GM12891 (cell line): ENCODE results near the gene C12orf54.
A peak's percentile ranks its signal among the peaks of the same experiment; 100 is the strongest.
"Not testable (repeated sequence)": the region's sequence is repeated elsewhere in the genome, so short reads cannot be mapped to it uniquely, and the experiment has no call there.

Experiments used
- DNase-seq: peaks from one replicate; pipeline ENCODE4 v3.0.0; 2011; ENCODE audit warnings: low spot score; ENCODE audit not compliant: insufficient read length
- FAIRE-seq: peaks from 2 replicates; lab custom pipeline; 2011; peaks lifted over from hg19 to GRCh38; lab: Jason Lieb, UNC
- PAX5 ChIP-seq: IDR thresholded peaks from 2 replicates; pipeline ENCODE4 v1.6.1; 2011; ENCODE audit warnings: low read length, moderate library complexity, mild to moderate bottlenecking; ENCODE audit not compliant: insufficient read depth, severe bottlenecking
- POLR2A ChIP-seq: IDR thresholded peaks from 2 replicates; pipeline ENCODE4 v1.6.1; 2011; ENCODE audit warnings: low read depth, low read length, control low read depth
- POLR2AphosphoS5 ChIP-seq: IDR thresholded peaks from 2 replicates; pipeline ENCODE4 v1.6.1; 2011; ENCODE audit warnings: low read depth, low read length, control low read depth
- POU2F2 ChIP-seq: IDR thresholded peaks from 2 replicates; pipeline ENCODE4 v1.6.1; 2011; ENCODE audit warnings: low read depth, mild to moderate bottlenecking, control low read depth, low read length, moderate library complexity
- SPI1 ChIP-seq: IDR thresholded peaks from 2 replicates; pipeline ENCODE4 v1.6.1; 2011; ENCODE audit warnings: low read depth, low read length, control low read depth
- TAF1 ChIP-seq: IDR thresholded peaks from 2 replicates; pipeline ENCODE4 v1.6.1; 2011; ENCODE audit warnings: low read depth, low read length, control low read depth

Gene C12orf54

GRCh38 chr12:48508987-48509386, 26.7 kb downstream of the C12orf54 start:
- FAIRE-seq: no peak
- no peak for TF ChIP-seq POLR2A
- TF ChIP-seq POU2F2: no peak
- TF ChIP-seq SPI1: no peak
- no peak for TF ChIP-seq TAF1
- no peak for TF ChIP-seq PAX5
- TF ChIP-seq POLR2AphosphoS5: no peak

GRCh38 chr12:48510111-48510510, 27.8 kb downstream of the C12orf54 start:
- DNase-seq (no peak), FAIRE-seq (no peak)
- no peak for TF ChIP-seq TAF1
- TF ChIP-seq SPI1: no peak
- TF ChIP-seq PAX5: no peak
- TF ChIP-seq POU2F2: no peak
- TF ChIP-seq POLR2A: no peak
- TF ChIP-seq POLR2AphosphoS5: no peak

More at GRCh38 chr12:48508987-48509386, 26.7 kb downstream of the C12orf54 start:
- DNase-seq: no peak

GRCh38 chr12:48512855-48513254, 30.6 kb downstream of the C12orf54 start:
- DNase-seq: no peak
- TF ChIP-seq SPI1: peak; percentile 83
- no peak for TF ChIP-seq POLR2AphosphoS5
- no peak for FAIRE-seq

GRCh38 chr12:48514728-48515127, 32.4 kb downstream of the C12orf54 start:
- no peak for FAIRE-seq

GRCh38 chr12:48520381-48520780, 38.1 kb downstream of the C12orf54 start:
- DNase-seq, FAIRE-seq: not testable (repeated sequence)

More at GRCh38 chr12:48514728-48515127, 32.4 kb downstream of the C12orf54 start:
- no peak for DNase-seq
- no peak for TF ChIP-seq POLR2A
- TF ChIP-seq PAX5: no peak
- TF ChIP-seq POLR2AphosphoS5: no peak
- TF ChIP-seq SPI1: no peak
- TF ChIP-seq TAF1: no peak
- TF ChIP-seq POU2F2: no peak

- DNase-seq (no peak), FAIRE-seq (no peak)
- TF ChIP-seq POLR2A (no peak), POLR2AphosphoS5 (no peak), SPI1 (no peak), POU2F2 (no peak), TAF1 (no peak)
These were observed 43.0 kb downstream of the C12orf54 start, which contains the start of gene OR8S1 for GRCh38 chr12:48525332-48525731. OR8S1 (plus strand) TSS chr12:48525632; CDS start chr12:48525632, 0 bp downstream.

- DNase-seq: no peak
- FAIRE-seq: no peak
- TF ChIP-seq SPI1: no peak
- TF ChIP-seq PAX5: no peak
- TF ChIP-seq POLR2AphosphoS5: no peak
- no peak for TF ChIP-seq POLR2A
- TF ChIP-seq POU2F2: no peak
- no peak for TF ChIP-seq TAF1
These were observed 45.8 kb downstream of the C12orf54 start for GRCh38 chr12:48527891-48528670.

GRCh38 chr12:48532601-48533000, 50.3 kb downstream of the C12orf54 start:
- TF ChIP-seq PAX5 (no peak), POU2F2 (no peak), POLR2A (no peak), TAF1 (no peak)
- FAIRE-seq (no peak), DNase-seq (no peak)

- no peak for DNase-seq
- TF ChIP-seq POLR2A: no peak
- no peak for TF ChIP-seq PAX5
- no peak for TF ChIP-seq TAF1
- peak; percentile 28; the same call in 1 of the 2 replicates for TF ChIP-seq SPI1
- no peak for TF ChIP-seq POLR2AphosphoS5
- no peak for FAIRE-seq
These were observed 54.3 kb downstream of the C12orf54 start for GRCh38 chr12:48536602-48537001.

GRCh38 chr12:48542300-48542928, 60.1 kb downstream of the C12orf54 start:
- FAIRE-seq (peak; percentile 43), DNase-seq (no peak)
- TF ChIP-seq POU2F2 (no peak), PAX5 (no peak), POLR2A (no peak), TAF1 (no peak), SPI1 (no peak)
